ENCODE data around the gene GCNT2. TPM values are rescaled to one million over a fixed set of nuclear protein-coding genes. Genes with fewer than 3 reads are reported as not detected.
"Not testable (repeated sequence)": the region's sequence is repeated elsewhere in the genome, so short reads cannot be mapped to it uniquely, and the experiment has no call there.

GCNT2 gene
- total RNA-seq, 1 experiment from 2014 or later = 0.63 TPM

DNA sequence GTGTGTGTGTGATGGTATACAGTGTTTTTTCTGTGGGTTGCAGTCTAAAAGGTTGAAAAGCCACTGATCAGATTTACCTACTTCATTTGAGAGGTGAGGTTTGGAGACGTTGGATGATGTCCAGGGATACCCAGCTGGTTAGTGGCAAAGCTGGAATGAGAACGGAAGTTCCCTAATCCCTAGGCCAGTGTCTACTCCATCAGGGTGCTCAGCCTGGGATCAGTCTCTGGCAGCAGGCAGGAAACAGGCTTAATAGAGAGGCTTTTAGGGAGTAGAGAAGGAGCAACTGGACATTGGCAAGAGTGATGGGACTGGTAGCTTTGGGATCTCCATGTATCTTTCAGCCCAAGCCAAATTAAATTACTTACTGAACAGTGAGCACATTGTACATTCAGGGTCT lies 92.6 kb downstream of the GCNT2 start:
- no peaks in the 10 kb centered on the region for H3K4me1 Mint-ChIP-seq (ENCODE audit: insufficient read depth, unreplicated experiment)
- no peaks in the 10 kb centered on the region for H3K9me3 Mint-ChIP-seq (ENCODE audit: unreplicated experiment)
- no TSS peak for BruUV-seq (replicated peaks)
- intact Hi-C loops (cut with micrococcal nuclease) = no loop called here
- POLR2A ChIA-PET = no interaction called here
- no peaks in the 10 kb centered on the region for H3K36me3 Mint-ChIP-seq (ENCODE audit: insufficient read depth, unreplicated experiment)
- no peaks in the 10 kb centered on the region for H3K27me3 Mint-ChIP-seq (ENCODE audit: insufficient read depth, unreplicated experiment)
- no peak overlapping the region for H3K27ac Mint-ChIP-seq (ENCODE audit: low read depth, unreplicated experiment)
- no peak for DNase-seq (ENCODE audit: unreplicated experiment)
- TF ChIP-seq, protein P1, sequence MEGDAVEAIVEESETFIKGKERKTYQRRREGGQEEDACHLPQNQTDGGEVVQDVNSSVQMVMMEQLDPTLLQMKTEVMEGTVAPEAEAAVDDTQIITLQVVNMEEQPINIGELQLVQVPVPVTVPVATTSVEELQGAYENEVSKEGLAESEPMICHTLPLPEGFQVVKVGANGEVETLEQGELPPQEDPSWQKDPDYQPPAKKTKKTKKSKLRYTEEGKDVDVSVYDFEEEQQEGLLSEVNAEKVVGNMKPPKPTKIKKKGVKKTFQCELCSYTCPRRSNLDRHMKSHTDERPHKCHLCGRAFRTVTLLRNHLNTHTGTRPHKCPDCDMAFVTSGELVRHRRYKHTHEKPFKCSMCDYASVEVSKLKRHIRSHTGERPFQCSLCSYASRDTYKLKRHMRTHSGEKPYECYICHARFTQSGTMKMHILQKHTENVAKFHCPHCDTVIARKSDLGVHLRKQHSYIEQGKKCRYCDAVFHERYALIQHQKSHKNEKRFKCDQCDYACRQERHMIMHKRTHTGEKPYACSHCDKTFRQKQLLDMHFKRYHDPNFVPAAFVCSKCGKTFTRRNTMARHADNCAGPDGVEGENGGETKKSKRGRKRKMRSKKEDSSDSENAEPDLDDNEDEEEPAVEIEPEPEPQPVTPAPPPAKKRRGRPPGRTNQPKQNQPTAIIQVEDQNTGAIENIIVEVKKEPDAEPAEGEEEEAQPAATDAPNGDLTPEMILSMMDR (IDR thresholded peaks at IDR 0.05; ENCODE audit: unreplicated experiment) = no peak
- CTCF ChIA-PET = no interaction called here
- H3K4me3 Mint-ChIP-seq (ENCODE audit: unreplicated experiment) = no peak overlapping the region

DNA sequence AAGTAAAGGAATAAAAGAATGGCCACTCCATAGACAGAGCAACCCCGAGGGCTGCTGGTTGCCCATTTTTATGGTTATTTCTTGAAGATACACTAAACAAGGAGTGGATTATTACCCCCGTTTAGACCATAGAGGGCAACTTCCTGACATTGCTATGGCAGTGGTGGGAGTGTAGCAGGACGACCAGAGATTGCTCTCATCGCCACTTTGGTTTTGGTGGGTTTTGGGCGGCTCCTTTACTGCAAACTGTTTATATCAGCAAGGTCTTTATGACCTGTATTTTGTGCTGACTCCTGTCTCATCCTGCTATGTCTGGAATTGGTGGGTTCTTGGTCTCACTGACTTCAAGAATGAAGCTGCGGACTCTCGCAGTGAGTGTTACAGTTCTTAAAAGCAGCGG lies 94.5 kb downstream of the GCNT2 start:
- intact Hi-C loops (cut with micrococcal nuclease) = no loop called here
- no TSS peak for BruUV-seq (replicated peaks)
- POLR2A ChIA-PET = no interaction called here
- H3K9me3 Mint-ChIP-seq (ENCODE audit: unreplicated experiment) = no peaks in the 10 kb centered on the region
- no peaks in the 10 kb centered on the region for H3K4me1 Mint-ChIP-seq (ENCODE audit: insufficient read depth, unreplicated experiment)
- no peaks in the 10 kb centered on the region for H3K27me3 Mint-ChIP-seq (ENCODE audit: insufficient read depth, unreplicated experiment)
- DNase-seq (ENCODE audit: unreplicated experiment) = no peak
- CTCF ChIA-PET = no interaction called here
- no peak overlapping the region for H3K27ac Mint-ChIP-seq (ENCODE audit: low read depth, unreplicated experiment)
- H3K36me3 Mint-ChIP-seq (ENCODE audit: insufficient read depth, unreplicated experiment) = no peaks in the 10 kb centered on the region
- no peak overlapping the region for H3K4me3 Mint-ChIP-seq (ENCODE audit: unreplicated experiment)
- TF ChIP-seq, protein P1 (IDR thresholded peaks at IDR 0.05; ENCODE audit: unreplicated experiment) = no peak

DNA sequence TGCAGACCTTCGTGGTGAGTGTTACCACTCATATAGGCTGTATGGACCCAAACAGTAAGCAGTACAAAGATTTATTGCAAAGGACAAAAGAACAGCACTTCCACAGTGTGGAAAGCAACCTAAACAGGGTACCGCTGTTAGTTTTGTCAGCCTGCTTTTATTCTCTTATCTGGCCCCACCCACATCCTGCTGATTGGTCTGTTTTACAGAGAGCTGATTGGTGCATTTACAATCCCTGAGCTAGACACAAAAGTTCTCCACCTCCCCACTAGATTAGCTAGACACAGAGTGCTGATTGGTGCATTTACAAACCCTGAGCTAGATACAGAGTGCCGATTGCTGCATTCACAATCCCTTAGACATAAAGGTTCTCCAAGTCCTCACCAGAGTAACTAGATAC lies 95.1 kb downstream of the GCNT2 start:
- H3K4me1 Mint-ChIP-seq (ENCODE audit: insufficient read depth, unreplicated experiment); H3K27me3 Mint-ChIP-seq (ENCODE audit: insufficient read depth, unreplicated experiment); H3K36me3 Mint-ChIP-seq (ENCODE audit: insufficient read depth, unreplicated experiment); H3K27ac Mint-ChIP-seq (ENCODE audit: low read depth, unreplicated experiment); intact Hi-C loops (cut with micrococcal nuclease); DNase-seq (ENCODE audit: unreplicated experiment); H3K9me3 Mint-ChIP-seq (ENCODE audit: unreplicated experiment); H3K4me3 Mint-ChIP-seq (ENCODE audit: unreplicated experiment); BruUV-seq (replicated peaks): not testable (repeated sequence)
- ChIA-PET POLR2A (interaction anchor here (0.7 kb wide), 1 partner anchor 9 kb away, joined by 3 read pairs; no protein-coding TSS in a partner anchor), CTCF (interaction anchor here (1.4 kb wide), 1 partner anchor 105 kb away, joined by 3 read pairs; no protein-coding TSS in a partner anchor)

DNA sequence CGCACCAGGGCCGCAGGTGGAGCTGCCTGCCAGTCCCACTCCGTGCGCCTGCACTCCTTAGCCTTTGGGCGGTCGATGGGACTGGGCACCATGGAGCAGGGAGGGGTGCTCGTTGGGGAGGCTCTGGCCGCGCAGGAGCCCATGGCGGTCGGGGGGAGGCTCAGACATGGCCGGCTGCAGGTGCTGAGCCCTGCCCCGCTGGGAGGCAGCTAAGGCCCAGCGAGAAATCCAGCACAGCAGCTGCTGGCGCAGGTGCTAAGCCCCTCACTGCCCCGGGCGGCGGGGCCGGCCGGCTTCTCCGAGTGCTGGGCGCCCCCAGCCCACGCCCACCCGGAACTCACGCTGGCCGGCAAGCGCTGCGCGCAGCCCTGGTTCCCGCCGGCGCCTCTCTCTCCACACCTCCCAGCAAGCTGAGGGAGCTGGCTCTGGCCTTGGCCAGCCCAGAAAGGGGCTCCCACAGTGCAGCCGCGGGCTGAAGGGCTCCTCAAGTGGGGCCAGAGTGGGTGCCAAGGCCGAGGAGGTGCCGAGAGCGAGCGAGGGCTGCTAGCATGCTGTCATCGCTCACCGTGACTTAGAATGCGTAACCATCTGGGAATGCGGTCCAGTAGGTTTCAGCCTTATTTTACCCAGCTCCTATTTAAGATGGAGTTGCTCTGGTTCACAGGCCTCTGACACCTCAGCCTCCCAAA lies 96.0 kb downstream of the GCNT2 start:
- CTCF ChIA-PET = interaction anchor here (1.4 kb wide), 1 partner anchor 106 kb away, joined by 3 read pairs; no protein-coding TSS in a partner anchor
- no peaks in the 10 kb centered on the region for H3K27me3 Mint-ChIP-seq (ENCODE audit: insufficient read depth, unreplicated experiment)

More for the DNA sequence above, 96.0 kb downstream of the GCNT2 start:
- intact Hi-C loops (cut with micrococcal nuclease) = no loop called here
- Mint-ChIP-seq H3K27ac (ENCODE audit: low read depth, unreplicated experiment) (no peak overlapping the region), H3K9me3 (ENCODE audit: unreplicated experiment) (no peaks in the 10 kb centered on the region), H3K4me3 (ENCODE audit: unreplicated experiment) (no peak overlapping the region), H3K36me3 (ENCODE audit: insufficient read depth, unreplicated experiment) (no peaks in the 10 kb centered on the region), H3K4me1 (ENCODE audit: insufficient read depth, unreplicated experiment) (no peaks in the 10 kb centered on the region)
- BruUV-seq (replicated peaks) = no TSS peak
- TF ChIP-seq, protein P1 (IDR thresholded peaks at IDR 0.05; ENCODE audit: unreplicated experiment) = no peak
- POLR2A ChIA-PET = no interaction called here
- DNase-seq (ENCODE audit: unreplicated experiment) = no peak

All from MCF 10A (cell line).